ENCODE data around the gene PRAC1. TPM values are rescaled to one million over a fixed set of nuclear protein-coding genes. Genes with fewer than 3 reads are reported as not detected.

Gene PRAC1
- total RNA-seq, 1 donor: not detected

- TF ChIP-seq, protein P1, sequence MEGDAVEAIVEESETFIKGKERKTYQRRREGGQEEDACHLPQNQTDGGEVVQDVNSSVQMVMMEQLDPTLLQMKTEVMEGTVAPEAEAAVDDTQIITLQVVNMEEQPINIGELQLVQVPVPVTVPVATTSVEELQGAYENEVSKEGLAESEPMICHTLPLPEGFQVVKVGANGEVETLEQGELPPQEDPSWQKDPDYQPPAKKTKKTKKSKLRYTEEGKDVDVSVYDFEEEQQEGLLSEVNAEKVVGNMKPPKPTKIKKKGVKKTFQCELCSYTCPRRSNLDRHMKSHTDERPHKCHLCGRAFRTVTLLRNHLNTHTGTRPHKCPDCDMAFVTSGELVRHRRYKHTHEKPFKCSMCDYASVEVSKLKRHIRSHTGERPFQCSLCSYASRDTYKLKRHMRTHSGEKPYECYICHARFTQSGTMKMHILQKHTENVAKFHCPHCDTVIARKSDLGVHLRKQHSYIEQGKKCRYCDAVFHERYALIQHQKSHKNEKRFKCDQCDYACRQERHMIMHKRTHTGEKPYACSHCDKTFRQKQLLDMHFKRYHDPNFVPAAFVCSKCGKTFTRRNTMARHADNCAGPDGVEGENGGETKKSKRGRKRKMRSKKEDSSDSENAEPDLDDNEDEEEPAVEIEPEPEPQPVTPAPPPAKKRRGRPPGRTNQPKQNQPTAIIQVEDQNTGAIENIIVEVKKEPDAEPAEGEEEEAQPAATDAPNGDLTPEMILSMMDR (IDR thresholded peaks at IDR 0.05; ENCODE audit: insufficient read depth, low read depth, low read length): no peak
- DNase-seq (ENCODE audit: low read depth): no peak
These were observed 4.0 kb upstream of the PRAC1 start for GRCh38 chr17:48726114-48726915.

DNA sequence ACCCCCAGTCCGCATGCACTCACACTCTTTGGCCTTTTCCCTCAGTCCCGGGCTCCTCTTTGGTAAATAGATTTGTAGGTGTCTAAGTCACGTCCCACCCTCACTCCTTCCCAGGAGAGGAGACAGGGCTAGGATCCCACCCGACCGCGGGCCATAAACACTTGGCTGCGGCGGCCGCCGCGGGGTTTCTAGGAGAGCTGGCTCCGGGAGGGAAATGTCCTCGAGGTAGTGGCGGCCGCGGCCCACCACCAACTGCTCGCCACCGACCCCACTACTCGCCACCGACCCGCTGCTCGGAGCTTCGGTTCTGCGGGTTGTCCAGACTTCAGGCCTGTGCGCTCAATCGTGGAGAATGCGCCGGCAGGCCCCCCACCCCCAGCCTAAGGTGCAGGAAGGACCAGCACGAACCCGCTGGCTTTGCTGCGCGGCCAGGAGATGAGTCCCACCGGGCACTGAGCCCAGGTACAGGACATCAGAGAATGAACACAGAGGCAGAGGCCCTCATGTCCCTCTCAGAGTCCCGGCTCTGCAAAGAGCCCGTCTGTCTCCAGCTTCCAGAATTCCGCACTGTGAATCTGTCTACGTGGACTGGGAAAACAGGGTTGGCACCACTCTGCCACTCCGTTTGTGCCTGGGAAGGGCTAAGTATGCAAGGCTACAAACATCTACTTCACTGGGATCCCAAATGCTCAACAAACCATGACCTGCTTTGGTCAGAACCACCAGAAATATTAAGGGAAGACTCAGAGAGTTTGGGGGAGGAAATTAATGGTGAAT is 3.2 kb upstream of the PRAC1 start:
- TF ChIP-seq, protein P1 (IDR thresholded peaks at IDR 0.05; ENCODE audit: insufficient read depth, low read depth, low read length): no peak
- no peak overlapping the region for H3K4me3 ChIP-seq (ENCODE audit: low read depth, low read length)
- no peak for DNase-seq (ENCODE audit: low read depth)

More at GRCh38 chr17:48726114-48726915, 4.0 kb upstream of the PRAC1 start:
- H3K4me3 ChIP-seq (ENCODE audit: low read depth, low read length): no peak overlapping the region

DNA sequence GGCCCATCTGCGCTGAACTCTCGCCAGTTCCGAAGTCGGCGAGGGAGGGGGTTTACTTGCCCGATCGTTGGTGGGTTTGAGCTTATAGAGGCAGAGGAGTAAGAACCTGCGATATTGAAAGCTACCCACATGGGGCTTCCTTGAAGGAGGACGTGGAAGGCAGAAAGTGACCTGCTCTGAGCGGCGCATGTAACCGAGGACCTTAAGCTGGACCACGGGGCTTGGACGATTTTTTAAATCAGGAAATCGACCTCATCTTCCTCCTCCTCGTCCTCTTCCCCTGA is 2.6 kb upstream of the PRAC1 start:
- no peak overlapping the region for H3K4me3 ChIP-seq (ENCODE audit: low read depth, low read length)
- TF ChIP-seq, protein P1 (IDR thresholded peaks at IDR 0.05; ENCODE audit: insufficient read depth, low read depth, low read length): no peak
- DNase-seq (ENCODE audit: low read depth): no peak

DNA sequence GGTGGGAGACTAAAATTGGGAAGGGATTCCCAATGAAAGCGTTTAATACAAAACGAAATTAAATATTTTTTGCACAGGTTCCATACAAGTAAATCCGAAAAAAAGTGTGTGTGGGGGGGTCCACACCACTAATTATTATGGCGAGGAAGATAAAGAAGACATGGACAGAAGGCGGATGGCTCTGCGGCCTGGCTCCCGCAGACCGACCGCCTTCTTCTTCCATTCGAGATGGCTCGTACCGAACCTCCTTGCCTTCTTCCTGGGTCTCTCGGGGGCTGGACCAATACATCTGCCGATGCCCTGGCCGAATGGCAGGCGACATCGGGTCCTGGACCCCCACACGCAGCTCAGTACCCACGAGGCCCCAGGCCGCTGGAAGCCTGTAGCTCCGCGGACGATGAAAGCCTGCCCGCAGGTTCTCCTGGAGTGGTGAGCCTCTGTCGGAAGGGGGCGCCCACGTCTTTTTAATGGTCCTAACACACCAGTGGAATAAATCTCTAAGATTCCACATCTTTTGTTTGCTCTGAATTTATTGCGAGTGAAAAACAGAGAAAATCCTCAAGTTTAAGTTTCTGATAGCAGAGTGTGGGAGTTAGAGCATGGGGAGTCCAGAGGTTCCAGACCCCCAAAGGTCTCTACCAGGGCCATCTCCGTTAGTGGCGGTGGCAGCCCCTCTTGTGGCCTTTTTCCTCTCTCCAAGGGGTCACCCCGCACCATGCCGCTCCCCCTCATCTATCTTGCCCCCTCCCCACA is 2.1 kb upstream of the PRAC1 start:
- TF ChIP-seq, protein P1 (IDR thresholded peaks at IDR 0.05; ENCODE audit: insufficient read depth, low read depth, low read length): peak; percentile 82
- H3K4me3 ChIP-seq (ENCODE audit: low read depth, low read length): no peak overlapping the region
- peak; percentile 85 for DNase-seq (ENCODE audit: low read depth)

GRCh38 chr17:48723423-48724250 is 1.3 kb upstream of the PRAC1 start:
- TF ChIP-seq, protein P1 (IDR thresholded peaks at IDR 0.05; ENCODE audit: insufficient read depth, low read depth, low read length): no peak
- H3K4me3 ChIP-seq (ENCODE audit: low read depth, low read length): peak overlapping the region; percentile 40
- DNase-seq (ENCODE audit: low read depth): peak; percentile 45

DNA sequence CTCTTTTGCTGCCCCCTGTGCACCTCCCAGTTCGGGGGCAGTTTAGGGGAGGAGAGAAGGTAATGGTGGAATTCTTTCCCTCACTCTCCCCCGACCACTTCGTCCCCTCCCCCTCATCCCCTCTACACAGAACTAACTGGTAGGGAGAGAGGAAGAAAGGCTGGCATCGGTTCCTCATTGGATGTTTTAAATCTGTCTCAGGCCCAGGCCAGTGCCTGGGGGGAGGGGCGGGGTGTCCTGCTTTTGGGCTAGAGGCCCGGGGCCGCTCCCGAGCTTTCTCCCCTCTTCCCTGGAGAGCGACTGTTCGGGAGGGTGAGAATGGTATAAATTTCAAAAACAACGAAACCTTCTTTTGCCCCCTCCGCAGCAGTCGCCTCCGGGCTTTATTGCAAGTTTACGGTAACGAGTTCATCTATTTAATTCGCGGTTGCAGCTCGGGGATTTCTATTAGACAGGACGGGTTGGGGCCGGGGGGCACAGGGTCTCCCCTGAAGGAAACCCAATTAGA is 651 bp upstream of the PRAC1 start, which contains the start of gene PRAC2:
Gene PRAC2 (plus strand): TSS at position 271 of the 508 bp plus-strand sequence. CDS start 1,226 bp downstream, outside the sequence.
- no peak for DNase-seq (ENCODE audit: low read depth)
- peak within 1 kb of the TSS; percentile 40 for H3K4me3 ChIP-seq (ENCODE audit: low read depth, low read length)
- TF ChIP-seq, protein P1 (IDR thresholded peaks at IDR 0.05; ENCODE audit: insufficient read depth, low read depth, low read length): no peak
